ENCODE data around the gene SETDB1.
"Not testable (repeated sequence)": the region's sequence is repeated elsewhere in the genome, so short reads cannot be mapped to it uniquely, and the experiment has no call there.

DNA sequence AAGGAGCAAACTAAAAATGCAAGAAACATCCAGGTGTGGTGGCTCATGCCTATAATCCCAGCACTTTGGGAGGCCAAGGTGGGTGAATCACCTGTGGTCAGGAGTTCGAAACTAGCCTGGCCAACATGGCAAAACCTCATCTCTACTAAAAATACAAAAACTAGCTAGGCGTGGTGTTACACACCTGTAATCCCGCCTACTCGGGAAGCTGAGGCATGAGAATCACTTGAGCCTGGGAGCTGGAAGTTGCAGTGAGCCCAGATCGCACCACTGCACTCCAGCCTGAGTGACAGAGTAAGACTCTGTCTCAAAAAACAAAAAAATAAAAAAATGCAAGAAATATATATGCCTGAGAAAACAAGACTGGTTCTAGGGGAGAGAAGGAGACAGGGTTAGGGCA lies 43.0 kb upstream of the SETDB1 start:
- TF ChIP-seq POLR2A (IDR thresholded peaks at IDR 0.05; ENCODE audit: low read depth) = not testable (repeated sequence)
- TF ChIP-seq, protein P1, sequence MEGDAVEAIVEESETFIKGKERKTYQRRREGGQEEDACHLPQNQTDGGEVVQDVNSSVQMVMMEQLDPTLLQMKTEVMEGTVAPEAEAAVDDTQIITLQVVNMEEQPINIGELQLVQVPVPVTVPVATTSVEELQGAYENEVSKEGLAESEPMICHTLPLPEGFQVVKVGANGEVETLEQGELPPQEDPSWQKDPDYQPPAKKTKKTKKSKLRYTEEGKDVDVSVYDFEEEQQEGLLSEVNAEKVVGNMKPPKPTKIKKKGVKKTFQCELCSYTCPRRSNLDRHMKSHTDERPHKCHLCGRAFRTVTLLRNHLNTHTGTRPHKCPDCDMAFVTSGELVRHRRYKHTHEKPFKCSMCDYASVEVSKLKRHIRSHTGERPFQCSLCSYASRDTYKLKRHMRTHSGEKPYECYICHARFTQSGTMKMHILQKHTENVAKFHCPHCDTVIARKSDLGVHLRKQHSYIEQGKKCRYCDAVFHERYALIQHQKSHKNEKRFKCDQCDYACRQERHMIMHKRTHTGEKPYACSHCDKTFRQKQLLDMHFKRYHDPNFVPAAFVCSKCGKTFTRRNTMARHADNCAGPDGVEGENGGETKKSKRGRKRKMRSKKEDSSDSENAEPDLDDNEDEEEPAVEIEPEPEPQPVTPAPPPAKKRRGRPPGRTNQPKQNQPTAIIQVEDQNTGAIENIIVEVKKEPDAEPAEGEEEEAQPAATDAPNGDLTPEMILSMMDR (IDR thresholded peaks at IDR 0.05) = not testable (repeated sequence)

Data from esophagus muscularis mucosa (tissue), 3 donors.